Activated naive CD4-positive, alpha-beta T cell treated with anti-CD3 and anti-CD28 coated beads, Interleukin-2, amount 10 ng/mL, durations not matched to agents 7 days and 5 days (primary cell): ENCODE results near the gene BCAM.

ENCODE experiments used
- CTCF ChIA-PET: fragments of 350-600 bp; sonication (Branson Sonifier 250); formaldehyde crosslinking; loops from one replicate; lab custom pipeline; 2021; ENCODE audit warnings: antibody characterized with exemption; lab: Charles Lee
- DNase-seq: peaks from one replicate; pipeline ENCODE4 v3.0.0-alpha.2; 2020
- H3K27ac Mint-ChIP-seq: one replicate; pipeline ENCODE4 v1.8.0; 2021; ENCODE audit warnings: mild to moderate bottlenecking, moderate library complexity, mixed read lengths
- H3K27me3 Mint-ChIP-seq: one replicate; pipeline ENCODE4 v1.8.0; 2021; ENCODE audit warnings: mild to moderate bottlenecking, mixed read lengths
- H3K36me3 Mint-ChIP-seq: one replicate; pipeline ENCODE4 v1.8.0; 2021; ENCODE audit warnings: mixed read lengths
- H3K4me1 Mint-ChIP-seq: one replicate; pipeline ENCODE4 v1.8.0; 2021; ENCODE audit warnings: mixed read lengths
- H3K4me3 Mint-ChIP-seq: one replicate; pipeline ENCODE4 v1.8.0; 2021; ENCODE audit warnings: mild to moderate bottlenecking, moderate library complexity, mixed read lengths
- H3K9me3 Mint-ChIP-seq: one replicate; pipeline ENCODE4 v1.8.0; 2021; ENCODE audit warnings: mixed read lengths

The BCAM gene

DNA sequence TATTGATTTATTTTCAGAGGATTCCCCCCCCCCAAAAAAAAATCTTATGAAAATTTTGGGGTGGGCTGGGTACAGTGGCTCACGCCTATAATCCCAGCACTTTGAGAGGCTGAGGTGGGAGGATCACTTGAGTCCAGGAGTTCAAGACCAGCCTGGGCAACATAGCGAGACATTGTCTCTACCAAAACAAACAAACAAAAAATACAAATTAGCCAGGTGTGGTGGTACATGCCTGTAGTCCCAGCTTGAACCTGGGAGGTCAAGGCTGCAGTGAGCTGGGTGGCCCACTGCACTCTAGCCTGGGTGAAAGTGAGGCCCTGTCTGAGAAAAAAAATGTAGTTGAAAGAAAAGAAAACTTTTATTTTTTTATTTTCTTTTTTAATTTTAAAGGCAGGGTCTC is 55.1 kb downstream of the BCAM start:
- no peak overlapping the region for H3K4me3 Mint-ChIP-seq
- no peak overlapping the region for H3K27ac Mint-ChIP-seq
- H3K27me3 Mint-ChIP-seq = peaks cover 5% of the 10 kb centered on the region
- CTCF ChIA-PET = no interaction called here
- H3K9me3 Mint-ChIP-seq = no peaks in the 10 kb centered on the region
- H3K4me1 Mint-ChIP-seq = peaks cover 5% of the 10 kb centered on the region
- H3K36me3 Mint-ChIP-seq = no peaks in the 10 kb centered on the region
- no peak for DNase-seq

DNA sequence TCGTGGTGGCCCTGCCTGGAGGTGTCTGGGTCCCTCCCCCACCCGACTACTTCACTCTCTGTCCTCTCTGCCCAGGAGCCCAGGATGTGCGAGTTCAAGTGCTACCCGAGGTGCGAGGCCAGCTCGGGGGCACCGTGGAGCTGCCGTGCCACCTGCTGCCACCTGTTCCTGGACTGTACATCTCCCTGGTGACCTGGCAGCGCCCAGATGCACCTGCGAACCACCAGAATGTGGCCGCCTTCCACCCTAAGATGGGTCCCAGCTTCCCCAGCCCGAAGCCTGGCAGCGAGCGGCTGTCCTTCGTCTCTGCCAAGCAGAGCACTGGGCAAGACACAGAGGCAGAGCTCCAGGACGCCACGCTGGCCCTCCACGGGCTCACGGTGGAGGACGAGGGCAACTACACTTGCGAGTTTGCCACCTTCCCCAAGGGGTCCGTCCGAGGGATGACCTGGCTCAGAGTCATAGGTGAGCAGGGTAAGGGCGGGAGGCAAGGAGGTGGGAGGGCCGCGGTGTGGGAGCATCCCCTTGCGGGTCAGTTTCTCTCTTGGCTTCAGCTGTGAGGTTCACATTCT is 56.4 kb downstream of the BCAM start:
- DNase-seq = no peak
- no peaks in the 10 kb centered on the region for H3K9me3 Mint-ChIP-seq
- peaks cover 5% of the 10 kb centered on the region for H3K4me1 Mint-ChIP-seq
- H3K27me3 Mint-ChIP-seq = peaks cover 12% of the 10 kb centered on the region
- H3K4me3 Mint-ChIP-seq = no peak overlapping the region
- no peak overlapping the region for H3K27ac Mint-ChIP-seq
- CTCF ChIA-PET = no interaction called here
- H3K36me3 Mint-ChIP-seq = no peaks in the 10 kb centered on the region

DNA sequence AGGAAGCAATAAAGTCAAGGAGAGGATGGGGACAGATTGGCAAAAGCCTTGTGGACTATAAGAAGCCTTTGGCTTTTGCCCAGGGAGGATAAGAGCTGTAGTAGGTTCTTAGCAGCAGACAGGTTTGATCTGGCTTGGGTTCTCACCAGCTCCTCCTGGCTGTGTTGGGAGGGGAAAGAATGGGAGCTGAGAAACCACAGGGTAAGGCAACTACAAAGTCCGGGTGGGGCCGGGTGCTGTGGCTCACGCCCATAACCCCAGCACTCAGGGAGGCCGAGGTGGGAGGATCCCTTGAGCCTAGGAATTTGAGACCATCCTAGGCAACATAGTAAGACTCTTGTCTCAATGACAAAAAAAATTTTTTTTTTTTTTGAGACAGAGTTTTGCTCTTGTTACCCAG is 57.8 kb downstream of the BCAM start:
- Mint-ChIP-seq H3K27ac (no peak overlapping the region), H3K4me1 (peaks cover 5% of the 10 kb centered on the region), H3K4me3 (no peak overlapping the region), H3K9me3 (no peaks in the 10 kb centered on the region), H3K36me3 (no peaks in the 10 kb centered on the region), H3K27me3 (peaks cover 14% of the 10 kb centered on the region)
- CTCF ChIA-PET = no interaction called here
- no peak for DNase-seq

DNA sequence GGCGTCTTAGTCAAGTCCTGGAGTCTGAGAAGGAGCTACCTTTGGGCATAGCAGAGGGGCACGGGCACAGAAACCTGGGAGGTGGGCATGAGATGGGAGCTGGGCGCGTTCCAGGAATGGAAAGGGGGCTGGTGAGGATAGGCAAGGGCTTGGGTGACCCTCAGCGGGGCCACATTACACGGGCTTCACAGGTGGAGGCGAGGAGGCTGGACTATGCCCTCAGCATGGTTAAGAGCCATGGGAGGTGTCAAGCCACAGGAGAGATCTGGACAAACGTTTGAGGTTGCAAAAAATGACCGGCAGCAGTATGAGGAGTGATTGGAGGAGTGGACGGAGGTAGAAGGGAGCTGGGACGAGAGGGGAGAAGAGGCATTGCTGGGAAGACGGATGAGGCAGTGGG is 58.7 kb downstream of the BCAM start:
- Mint-ChIP-seq H3K4me3 (no peak overlapping the region), H3K27ac (no peak overlapping the region), H3K9me3 (no peaks in the 10 kb centered on the region), H3K27me3 (peaks cover 14% of the 10 kb centered on the region), H3K36me3 (no peaks in the 10 kb centered on the region), H3K4me1 (peaks cover 5% of the 10 kb centered on the region)
- DNase-seq = no peak
- CTCF ChIA-PET = interaction anchor here (0.7 kb wide), 1 partner anchor 83 kb away, joined by 3 read pairs; no protein-coding TSS in a partner anchor

DNA sequence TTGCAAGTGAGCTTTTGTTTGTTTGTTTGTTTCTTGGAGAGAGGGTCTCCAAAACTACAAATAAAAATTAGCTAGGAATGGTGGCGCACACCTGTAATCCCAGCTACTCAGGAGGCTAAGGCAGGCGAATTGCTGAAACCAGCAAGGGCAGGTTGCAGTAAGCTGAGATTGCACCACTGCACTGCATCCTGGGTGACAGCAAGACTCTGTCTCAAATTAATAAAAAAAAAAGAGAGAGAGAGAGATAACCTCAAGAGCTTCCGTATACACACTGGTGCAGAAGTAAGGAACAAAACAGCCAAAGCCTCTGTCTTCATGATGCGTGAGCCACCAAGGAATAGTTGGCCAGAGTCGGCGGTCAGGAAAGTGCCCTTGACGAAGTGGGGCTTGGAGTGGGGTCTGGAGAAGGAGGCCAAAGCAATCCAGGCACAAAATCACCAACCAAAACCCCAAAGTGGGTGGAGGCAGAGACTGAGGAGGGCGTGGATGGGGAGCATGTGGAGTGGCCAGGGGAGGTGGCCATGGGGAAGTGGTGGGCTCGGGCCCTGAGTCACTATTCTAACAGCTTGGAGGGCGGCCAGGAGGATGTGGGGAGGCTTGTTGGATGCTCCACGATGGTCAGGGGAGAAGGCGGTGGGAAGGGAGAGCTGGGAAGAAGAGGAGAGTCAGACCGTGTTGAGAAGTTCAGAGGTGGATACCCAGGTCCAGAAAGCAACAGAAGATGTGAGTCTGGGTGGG is 61.0 kb downstream of the BCAM start:
- no peaks in the 10 kb centered on the region for H3K9me3 Mint-ChIP-seq
- no peak overlapping the region for H3K27ac Mint-ChIP-seq
- DNase-seq = no peak
- peaks cover 14% of the 10 kb centered on the region for H3K27me3 Mint-ChIP-seq
- H3K4me3 Mint-ChIP-seq = no peak overlapping the region
- H3K4me1 Mint-ChIP-seq = peaks cover 5% of the 10 kb centered on the region
- no peaks in the 10 kb centered on the region for H3K36me3 Mint-ChIP-seq
- CTCF ChIA-PET = no interaction called here
